K562 (cell line): Measurements from ENCODE around the gene TCF3. TPM values are rescaled to one million over a fixed set of nuclear protein-coding genes. Genes with fewer than 3 reads are reported as not detected.

Source experiments
- BACH1 ChIP-seq: fragments of 200-800 bp; sonication (Bioruptor generic); IDR thresholded peaks from 2 replicates; pipeline ENCODE4 v1.6.1; 2016; ENCODE audit warnings: missing genetic modification characterization, missing compliant biosample characterization
- CBFB ChIP-seq: sonication (generic); formaldehyde crosslinking; IDR thresholded peaks from 2 replicates; pipeline ENCODE4 v1.4.0; 2020; ENCODE audit warnings: mild to moderate bottlenecking, missing genetic modification reagents
- EGR1 ChIP-seq: fragments of 450-650 bp; conservative IDR thresholded peaks from 2 replicates; pipeline ENCODE4 v1.6.1; 2017; ENCODE audit warnings: mild to moderate bottlenecking
- FOXP4 ChIP-seq: sonication (generic); formaldehyde crosslinking; IDR thresholded peaks from 2 replicates; pipeline ENCODE4 v1.8.0; 2022; ENCODE audit warnings: mild to moderate bottlenecking, missing genetic modification reagents, borderline replicate concordance
- KAT8 ChIP-seq: fragments of 450-650 bp; IDR thresholded peaks from 2 replicates; pipeline ENCODE4 v1.6.1; 2016; ENCODE audit warnings: low read depth, mild to moderate bottlenecking
- MCM7 ChIP-seq, 2 experiments: fragments of 450-650 bp; IDR thresholded peaks; 2 replicates each; pipeline ENCODE4 v1.6.1; 2016 to 2018
- PBX2 ChIP-seq, 2 experiments: IDR thresholded peaks in 1 of 2; conservative IDR thresholded peaks in 1 of 2; 2 replicates each; pipeline ENCODE4 v1.6.1; 2016; ENCODE audit warnings: low read depth in 2 of 2, mild to moderate bottlenecking in 1 of 2, missing compliant biosample characterization in 1 of 2, missing genetic modification characterization in 1 of 2, moderate library complexity in 1 of 2
- POLR2A ChIP-seq: fragments of 450-650 bp; conservative IDR thresholded peaks from 2 replicates; pipeline ENCODE4 v1.6.1; 2016
- POLR2G ChIP-seq: fragments of 200-400 bp; formaldehyde crosslinking; IDR thresholded peaks from 2 replicates; pipeline ENCODE4 v1.6.1; 2017; ENCODE audit warnings: low read depth, mild to moderate bottlenecking, antibody characterized with exemption, low read length, moderate library complexity
- SMAD4 ChIP-seq: fragments of 250-450 bp; sonication (Bioruptor Pico); conservative IDR thresholded peaks from 2 replicates; pipeline ENCODE4 v1.8.0; 2021; ENCODE audit warnings: inconsistent platforms, mild to moderate bottlenecking, moderate library complexity
- SPI1 ChIP-seq: IDR thresholded peaks from 2 replicates; pipeline ENCODE4 v1.6.1; 2011; ENCODE audit warnings: low read depth, low read length, control low read depth, borderline replicate concordance
- ZKSCAN8 ChIP-seq: fragments of 200-800 bp; sonication (Bioruptor generic); IDR thresholded peaks from 2 replicates; pipeline ENCODE4 v1.6.1; 2016; ENCODE audit warnings: missing genetic modification characterization, missing compliant biosample characterization
- ZNF668 ChIP-seq: fragments of 250-450 bp; sonication (Bioruptor Pico); IDR thresholded peaks from 2 replicates; pipeline ENCODE4 v1.8.0; 2022; ENCODE audit warnings: mild to moderate bottlenecking, inconsistent platforms
- polyA plus RNA-seq, 8 experiments: library from polyadenylated mRNA; depleted of rRNA in 4 of 8; stranded (reverse) in 5 of 8; unstranded in 3 of 8; fragments of >200 nt; fragmentation: Nextera tagmentation in 2 of 8; fragmentation: Illumina TruSeq in 1 of 8; extraction: Ambion mirVana in 2 of 8; extraction: Trizol in 1 of 8; gene quantifications; 2 replicates each; pipeline versions ENCODE4 v1.2.1 to v1.2.3, GENCODE V29; 2011 to 2014; ENCODE audit warnings: inconsistent platforms in 1 of 8, missing spikeins in 1 of 8
- total RNA-seq, 7 experiments: library from RNA; depleted of rRNA in 6 of 7; stranded (reverse); fragments of >200 nt in 6 of 7; fragmentation: Illumina TruSeq in 2 of 7; extraction: Trizol in 2 of 7; gene quantifications; 2 replicates each; pipeline versions ENCODE4 v1.2.1 to v1.2.3, GENCODE V29; 2011 to 2021; ENCODE audit warnings: low replicate concordance in 1 of 7
- TF ChIP-seq, protein P1 (sequence below): fragments of 450-650 bp; IDR thresholded peaks from 2 replicates; pipeline ENCODE4 v1.6.1; 2016; ENCODE audit warnings: antibody characterized with exemption

The TCF3 gene
- total and polyA plus RNA-seq, 9 of the 15 experiments (the other 6 are each of a cell fraction or from before 2014, with no cell fraction given): 5.6 to 259 (median 84.0) TPM

- TF ChIP-seq, protein P1, sequence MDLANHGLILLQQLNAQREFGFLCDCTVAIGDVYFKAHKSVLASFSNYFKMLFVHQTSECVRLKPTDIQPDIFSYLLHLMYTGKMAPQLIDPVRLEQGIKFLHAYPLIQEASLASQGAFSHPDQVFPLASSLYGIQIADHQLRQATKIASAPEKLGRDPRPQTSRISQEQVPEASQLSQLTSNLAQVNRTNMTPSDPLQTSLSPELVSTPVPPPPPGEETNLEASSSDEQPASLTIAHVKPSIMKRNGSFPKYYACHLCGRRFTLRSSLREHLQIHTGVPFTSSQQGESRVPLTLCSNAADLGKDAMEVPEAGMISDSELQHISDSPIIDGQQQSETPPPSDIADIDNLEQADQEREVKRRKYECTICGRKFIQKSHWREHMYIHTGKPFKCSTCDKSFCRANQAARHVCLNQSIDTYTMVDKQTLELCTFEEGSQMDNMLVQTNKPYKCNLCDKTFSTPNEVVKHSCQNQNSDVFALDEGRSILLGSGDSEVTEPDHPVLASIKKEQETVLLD: peak; percentile 88
- TF ChIP-seq EGR1 (no peak), ZKSCAN8 (CRISPR knock-in tag) (no peak), POLR2G (no peak), BACH1 (tag) (no peak), ZNF668 (CRISPR knock-in tag) (no peak), KAT8 (no peak), POLR2A (0 out of 2 replicates have a peak, but pooled peaks have one; percentile 12), MCM7 (IDR thresholded peaks at IDR 0.05) (no peak), PBX2 (CRISPR knock-in tag; IDR thresholded peaks at IDR 0.05; ENCODE audit: low read depth) (no peak), PBX2 (tag; conservative IDR thresholded peaks at IDR 0.05; ENCODE audit: low read depth) (no peak), FOXP4 (no peak), SMAD4 (CRISPR knock-in tag) (no peak), CBFB (CRISPR knock-in tag) (no peak), SPI1 (no peak)
Measured at GRCh38 chr19:1601613-1602064, 50.8 kb downstream of the TCF3 start (continued).
